K562 (cell line): ENCODE measurements around the gene PDGFC. TPM values are rescaled to one million over a fixed set of nuclear protein-coding genes. Genes with fewer than 3 reads are reported as not detected.
"Not testable (repeated sequence)": the region's sequence is repeated elsewhere in the genome, so short reads cannot be mapped to it uniquely, and the experiment has no call there.

Experiments used
- ATAC-seq: fragments of 200-7000 bp; cut with Tn5 transposase; 3 replicates; pipeline ENCODE4 v1.9.1; 2020; ENCODE audit warnings: moderate library complexity
- BruUV-seq: library from RNA; stranded (reverse); fragments of 400-500 nt; replicated peaks from 2 replicates; lab custom pipeline; 2021; lab: Mats Ljungman, UMichigan
- CTCF ChIA-PET: fragments of 300-600 bp; formaldehyde crosslinking; extraction: SDS; loops from one replicate; lab custom pipeline; 2021; ENCODE audit warnings: low intra/inter-chr PET ratio; lab: Yijun Ruan, JAX
- POLR2A ChIA-PET: fragments of 300-600, 350-650 bp; sonication (Branson Sonifier 250); formaldehyde crosslinking; extraction: SDS; loops from one replicate; lab custom pipeline; 2021; ENCODE audit warnings: antibody characterized with exemption, inconsistent platforms; lab: Yijun Ruan, JAX
- DNase-seq, 4 experiments: peaks; one replicate each; pipeline versions ENCODE4 v3.0.0 to v3.0.0-alpha.2; 2011 to 2018; ENCODE audit warnings: low spot score in 3 of 4, mixed read lengths in 3 of 4; ENCODE audit errors: extremely low read depth in 1 of 4
- FAIRE-seq: peaks from 2 replicates; lab custom pipeline; 2011; peaks lifted over from hg19 to GRCh38; lab: Jason Lieb, UNC
- H2AFZ ChIP-seq: 2 replicates; pipeline ENCODE4 v1.6.0; 2011; ENCODE audit warnings: low read depth, low read length, control low read depth, inconsistent platforms
- H3K27ac ChIP-seq: fragments of 200-600 bp; 3 replicates; pipeline ENCODE4 v1.8.0; 2011; ENCODE audit warnings: low read depth, mild to moderate bottlenecking, control low read depth, inconsistent platforms, low read length, moderate library complexity, mixed read lengths; ENCODE audit errors: extremely low read depth
- H3K27me3 ChIP-seq, 2 experiments: fragments of 300-600 bp in 1 of 2; 2 replicates in 1 of 2; 3 replicates in 1 of 2; pipeline versions ENCODE4 v1.6.0 to v1.8.0; 2011; ENCODE audit warnings: inconsistent platforms in 2 of 2, low read length in 2 of 2, mild to moderate bottlenecking in 1 of 2, mixed read lengths in 1 of 2, moderate library complexity in 1 of 2; ENCODE audit not compliant: control insufficient read depth in 2 of 2, insufficient read depth in 2 of 2
- H3K36me3 ChIP-seq: fragments of 300-600 bp; 3 replicates; pipeline ENCODE4 v1.8.0; 2011; ENCODE audit warnings: mild to moderate bottlenecking, low read length, inconsistent platforms; ENCODE audit not compliant: control insufficient read depth, insufficient read depth
- H3K4me1 ChIP-seq, 2 experiments: fragments of 200-600 bp in 1 of 2; replicated peaks in 1 of 2; 2 replicates in 1 of 2; 3 replicates in 1 of 2; pipeline versions ENCODE4 v1.5.1 to v1.8.0; 2011; ENCODE audit warnings: inconsistent platforms in 2 of 2, low read length in 2 of 2, mild to moderate bottlenecking in 1 of 2, mixed read lengths in 1 of 2, moderate library complexity in 1 of 2; ENCODE audit not compliant: control insufficient read depth in 2 of 2, insufficient read depth in 2 of 2
- H3K4me2 ChIP-seq: 2 replicates; pipeline ENCODE4 v1.6.1; 2011; ENCODE audit warnings: low read length, control low read depth, inconsistent platforms, mixed read lengths; ENCODE audit not compliant: insufficient read depth
- H3K4me3 ChIP-seq: fragments of 200-600 bp; sonication (generic), shearing (Covaris generic); 2 replicates; pipeline ENCODE4 v1.5.1; 2016; ENCODE audit warnings: control low read depth, inconsistent platforms
- H3K79me2 ChIP-seq: fragments of 200-600 bp; 3 replicates; pipeline ENCODE4 v1.8.0; 2011; ENCODE audit warnings: low read length, inconsistent platforms; ENCODE audit not compliant: control insufficient read depth, insufficient read depth
- H3K9ac ChIP-seq, 2 experiments: 2 replicates each; pipeline versions ENCODE4 v1.6.0 to v1.6.1; 2011; ENCODE audit warnings: low read depth in 2 of 2, low read length in 2 of 2, control low read depth in 1 of 2, inconsistent platforms in 1 of 2, mild to moderate bottlenecking in 1 of 2, mixed read lengths in 1 of 2; ENCODE audit not compliant: insufficient read depth in 1 of 2
- H3K9me1 ChIP-seq: one replicate; pipeline ENCODE4 v1.6.0; 2011; ENCODE audit warnings: inconsistent platforms, mild to moderate bottlenecking, low read length, moderate library complexity; ENCODE audit not compliant: control insufficient read depth, insufficient read depth
- H3K9me3 ChIP-seq: replicated peaks from 2 replicates; pipeline ENCODE4 v1.5.1; 2011; ENCODE audit warnings: low read depth, low read length, inconsistent platforms; ENCODE audit not compliant: control insufficient read depth, insufficient read depth
- H4K20me1 ChIP-seq: replicated peaks from 2 replicates; pipeline ENCODE4 v1.6.1; 2011; ENCODE audit warnings: low read length, inconsistent platforms, mixed read lengths; ENCODE audit not compliant: control insufficient read depth, insufficient read depth
- DIDO1 ChIP-seq: fragments of 450-650 bp; IDR thresholded peaks from 2 replicates; pipeline ENCODE4 v1.6.1; 2016; ENCODE audit warnings: low read depth, missing biosample characterization, missing genetic modification characterization
- ERF ChIP-seq: fragments of 450-650 bp; formaldehyde crosslinking; IDR thresholded peaks from 2 replicates; pipeline ENCODE4 v1.4.0; 2020; ENCODE audit warnings: mild to moderate bottlenecking, mixed read lengths
- KDM5B ChIP-seq: fragments of 200-600 bp; sonication (generic); IDR thresholded peaks from 2 replicates; pipeline ENCODE4 v1.6.1; 2012; ENCODE audit warnings: low read depth, mild to moderate bottlenecking, moderate library complexity, low read length, control low read depth, inconsistent platforms; ENCODE audit not compliant: insufficient replicate concordance
- MXD1 ChIP-seq: fragments of 250-450 bp; sonication (Bioruptor Pico); IDR thresholded peaks from 2 replicates; pipeline ENCODE4 v1.8.0; 2021; ENCODE audit warnings: borderline replicate concordance, mild to moderate bottlenecking, moderate library complexity; ENCODE audit not compliant: poor library complexity, severe bottlenecking
- SFPQ ChIP-seq: fragments of 200-400 bp; formaldehyde crosslinking; IDR thresholded peaks from 2 replicates; pipeline ENCODE4 v1.6.1; 2017; ENCODE audit warnings: mild to moderate bottlenecking, low read depth, low read length, moderate library complexity
- SLC30A9 ChIP-seq: fragments of 250-450 bp; sonication (Bioruptor Pico); IDR thresholded peaks from 2 replicates; pipeline ENCODE4 v1.8.0; 2022; ENCODE audit warnings: mild to moderate bottlenecking, moderate library complexity
- TSC22D4 ChIP-seq: fragments of 450-650 bp; IDR thresholded peaks from 2 replicates; pipeline ENCODE4 v1.6.1; 2016; ENCODE audit warnings: missing genetic modification characterization, missing biosample characterization, control low read depth
- ZNF347 ChIP-seq: fragments of 450-650 bp; formaldehyde crosslinking; IDR thresholded peaks from 2 replicates; pipeline ENCODE4 v1.4.0; 2020; ENCODE audit warnings: low read depth, mild to moderate bottlenecking, moderate library complexity
- WGBS: fragments of 100-300 bp; shearing (Covaris generic); methylation state at CpG from one replicate; pipeline ENCODE4 v1.1.6; 2016; ENCODE audit warnings: low coverage, mixed read lengths; ENCODE audit not compliant: insufficient coverage; ENCODE audit errors: missing lambda C conversion rate; 5-methylcytosine and 5-hydroxymethylcytosine counted together
- in situ Hi-C: fragments of 300-500 bp; cut with MboI; formaldehyde crosslinking; loops from 4 replicates; pipeline ENCODE4 v1.15.0; 2018; ENCODE audit warnings: inconsistent platforms, mixed read lengths
- intact Hi-C: fragments of 100-400 bp; cut with micrococcal nuclease; formaldehyde crosslinking; loops from 2 replicates; pipeline ENCODE4 v1.14.2; 2022
- polyA plus RNA-seq, 8 experiments: library from polyadenylated mRNA; depleted of rRNA in 4 of 8; stranded (reverse) in 5 of 8; unstranded in 3 of 8; fragments of >200 nt; fragmentation: Nextera tagmentation in 2 of 8; fragmentation: Illumina TruSeq in 1 of 8; extraction: Ambion mirVana in 2 of 8; extraction: Trizol in 1 of 8; gene quantifications; 2 replicates each; pipeline versions ENCODE4 v1.2.1 to v1.2.3, GENCODE V29; 2011 to 2014; ENCODE audit warnings: inconsistent platforms in 1 of 8, missing spikeins in 1 of 8
- total RNA-seq, 7 experiments: library from RNA; depleted of rRNA in 6 of 7; stranded (reverse); fragments of >200 nt in 6 of 7; fragmentation: Illumina TruSeq in 2 of 7; extraction: Trizol in 2 of 7; gene quantifications; 2 replicates each; pipeline versions ENCODE4 v1.2.1 to v1.2.3, GENCODE V29; 2011 to 2021; ENCODE audit warnings: low replicate concordance in 1 of 7

The PDGFC gene
- total and polyA plus RNA-seq, 9 of the 15 experiments (the other 6 are each of a cell fraction or from before 2014, with no cell fraction given), result not detected

GRCh38 chr4:156870131-156870530 is 101.5 kb downstream of the PDGFC start:
- H3K9me3 ChIP-seq, result no peaks in the 10 kb centered on the region
- POLR2A ChIA-PET, result no interaction called here
- intact Hi-C loops (no loop called here), in situ Hi-C loops (no loop called here)
- no peaks in the 10 kb centered on the region for H3K9me1 ChIP-seq
- H3K4me3 ChIP-seq, result no peak overlapping the region
- no peak for ATAC-seq
- no peak for DNase-seq
- no peak overlapping the region for H3K4me2 ChIP-seq
- H3K9ac ChIP-seq, result no peak overlapping the region
- no peak for FAIRE-seq
- H4K20me1 ChIP-seq, result no peaks in the 10 kb centered on the region
- WGBS, result 0% methylated on average over 1 of the region's 1 CpG
- no peak overlapping the region for H2AFZ ChIP-seq
- CTCF ChIA-PET, result no interaction called here
- H3K4me1 ChIP-seq, result no peaks in the 10 kb centered on the region
- no peak overlapping the region for H3K27ac ChIP-seq
- no TSS peak for BruUV-seq
- no peaks in the 10 kb centered on the region for H3K36me3 ChIP-seq
- H3K27me3 ChIP-seq, result no peaks in the 10 kb centered on the region
- TF ChIP-seq SLC30A9 (CRISPR knock-in tag), result no peak
- no peak for TF ChIP-seq ERF (CRISPR knock-in tag)
- no peak for TF ChIP-seq MXD1 (CRISPR knock-in tag)
- no peak for TF ChIP-seq ZNF347 (CRISPR knock-in tag)
- TF ChIP-seq KDM5B, result no peak
- TF ChIP-seq SFPQ, result no peak
- TF ChIP-seq DIDO1, result no peak
- no peak for TF ChIP-seq TSC22D4 (tag)
- H3K79me2 ChIP-seq, result no peaks in the 10 kb centered on the region

- H3K4me3 ChIP-seq, intact Hi-C loops, H2AFZ ChIP-seq, H3K36me3 ChIP-seq, H3K79me2 ChIP-seq, H3K9me1 ChIP-seq, in situ Hi-C loops, BruUV-seq, H3K9ac ChIP-seq, H3K27ac ChIP-seq, H3K4me1 ChIP-seq, H3K27me3 ChIP-seq, H4K20me1 ChIP-seq, ATAC-seq, FAIRE-seq, CTCF ChIA-PET, POLR2A ChIA-PET, DNase-seq, H3K4me2 ChIP-seq, H3K9me3 ChIP-seq: not testable (repeated sequence)
- WGBS, result 0% methylated on average over 1 of the region's 2 CpGs
Measured at GRCh38 chr4:156866088-156866487, 105.5 kb downstream of the PDGFC start.
